HEK293 (cell line): ENCODE results near the gene DDX27.
A peak's percentile ranks its signal among the peaks of the same experiment; 100 is the strongest.

Experiments
- CTCF ChIA-PET: fragments of 350-600 bp; formaldehyde crosslinking; extraction: SDS; loops from one replicate; lab custom pipeline; 2021; ENCODE audit warnings: antibody characterized with exemption; lab: Yijun Ruan, JAX
- POLR2A ChIA-PET: fragments of 300-600 bp; formaldehyde crosslinking; extraction: SDS; loops from one replicate; lab custom pipeline; 2020; ENCODE audit warnings: antibody characterized with exemption, inconsistent platforms; lab: Yijun Ruan, JAX
- H3K27ac ChIP-seq: fragments of 200-500 bp; sonication (Bioruptor generic); 2 replicates; pipeline ENCODE4 v1.5.1; 2014; ENCODE audit warnings: low read depth, low read length, control low read depth, inconsistent platforms; ENCODE audit errors: extremely low read depth
- H3K36me3 ChIP-seq, 2 experiments: fragments of 200-500 bp in 1 of 2; sonication (Bioruptor generic) in 1 of 2; 1 replicate in 1 of 2; 2 replicates in 1 of 2; pipeline ENCODE4 v1.5.1; 2014 to 2017; ENCODE audit warnings: inconsistent platforms in 2 of 2, low read length in 2 of 2; ENCODE audit not compliant: control insufficient read depth in 2 of 2, insufficient read depth in 1 of 2
- H3K4me1 ChIP-seq: fragments of 200-500 bp; sonication (Bioruptor generic); 2 replicates; pipeline ENCODE4 v1.5.1; 2014; ENCODE audit warnings: mild to moderate bottlenecking, low read length, inconsistent platforms; ENCODE audit not compliant: control insufficient read depth, insufficient read depth
- H3K4me3 ChIP-seq: 2 replicates; pipeline ENCODE4 v1.5.1; 2011; ENCODE audit warnings: low read depth, mild to moderate bottlenecking, control low read depth, low read length, moderate library complexity
- H3K9me3 ChIP-seq: fragments of 200-500 bp; sonication (Bioruptor generic); 2 replicates; pipeline ENCODE4 v1.5.1; 2014; ENCODE audit warnings: low read depth, low read length, inconsistent platforms; ENCODE audit not compliant: control insufficient read depth, insufficient read depth
- AEBP2 ChIP-seq: fragments of 450-650 bp; formaldehyde crosslinking; IDR thresholded peaks from 2 replicates; pipeline ENCODE4 v1.5.1; 2016; ENCODE audit warnings: missing biosample characterization, missing genetic modification characterization, borderline replicate concordance
- KLF8 ChIP-seq: fragments of 450-650 bp; formaldehyde crosslinking; IDR thresholded peaks from 2 replicates; pipeline ENCODE4 v1.5.1; 2016; ENCODE audit warnings: missing biosample characterization, missing genetic modification characterization
- PRDM1 ChIP-seq: fragments of 450-650 bp; formaldehyde crosslinking; IDR thresholded peaks from 2 replicates; pipeline ENCODE4; 2016; ENCODE audit warnings: missing biosample characterization, missing genetic modification characterization
- SALL2 ChIP-seq: fragments of 450-650 bp; formaldehyde crosslinking; IDR thresholded peaks from 2 replicates; pipeline ENCODE4 v1.5.0; 2017; ENCODE audit warnings: missing biosample characterization, mild to moderate bottlenecking, missing genetic modification characterization, borderline replicate concordance
- SP7 ChIP-seq: fragments of 450-650 bp; formaldehyde crosslinking; IDR thresholded peaks from 2 replicates; pipeline ENCODE4 v1.5.1; 2016; ENCODE audit warnings: missing biosample characterization, missing genetic modification characterization
- ZBTB26 ChIP-seq: fragments of 450-650 bp; formaldehyde crosslinking; optimal IDR thresholded peaks from 2 replicates; pipeline ENCODE3; 2016; ENCODE audit warnings: missing biosample characterization, mild to moderate bottlenecking, missing genetic modification characterization
- ZEB2 ChIP-seq: fragments of 450-650 bp; formaldehyde crosslinking; IDR thresholded peaks from 2 replicates; pipeline ENCODE4 v1.5.1; 2016; ENCODE audit warnings: missing biosample characterization, missing genetic modification characterization
- ZNF121 ChIP-seq: fragments of 450-650 bp; formaldehyde crosslinking; IDR thresholded peaks from 2 replicates; pipeline ENCODE4 v1.5.1; 2016; ENCODE audit warnings: missing biosample characterization, missing genetic modification characterization
- ZNF133 ChIP-seq: fragments of 450-650 bp; formaldehyde crosslinking; IDR thresholded peaks from 2 replicates; pipeline ENCODE4 v1.5.1; 2016; ENCODE audit warnings: missing biosample characterization, missing genetic modification characterization
- ZNF223 ChIP-seq: fragments of 450-650 bp; formaldehyde crosslinking; IDR thresholded peaks from 2 replicates; pipeline ENCODE4 v1.5.1; 2016; ENCODE audit warnings: missing biosample characterization, missing genetic modification characterization
- ZNF280D ChIP-seq: fragments of 450-650 bp; formaldehyde crosslinking; IDR thresholded peaks from 2 replicates; pipeline ENCODE4 v1.5.1; 2016; ENCODE audit warnings: missing biosample characterization, missing genetic modification characterization
- ZNF335 ChIP-seq: fragments of 450-650 bp; formaldehyde crosslinking; conservative IDR thresholded peaks from 2 replicates; pipeline ENCODE4 v1.5.1; 2016; ENCODE audit warnings: missing biosample characterization, missing genetic modification characterization
- ZNF366 ChIP-seq: fragments of 450-650 bp; formaldehyde crosslinking; conservative IDR thresholded peaks from 2 replicates; pipeline ENCODE4 v1.5.1; 2016; ENCODE audit warnings: missing biosample characterization, missing genetic modification characterization
- ZNF394 ChIP-seq: fragments of 450-650 bp; formaldehyde crosslinking; IDR thresholded peaks from 2 replicates; pipeline ENCODE4 v1.5.1; 2016; ENCODE audit warnings: missing biosample characterization, missing genetic modification characterization, mild to moderate bottlenecking, moderate library complexity, borderline replicate concordance
- ZNF404 ChIP-seq: fragments of 450-650 bp; formaldehyde crosslinking; IDR thresholded peaks from 2 replicates; pipeline ENCODE4 v1.5.1; 2017; ENCODE audit warnings: missing biosample characterization, missing genetic modification characterization
- ZNF488 ChIP-seq: fragments of 450-650 bp; formaldehyde crosslinking; IDR thresholded peaks from 2 replicates; pipeline ENCODE4 v1.5.1; 2016; ENCODE audit warnings: missing biosample characterization, missing genetic modification characterization
- ZNF555 ChIP-seq: fragments of 450-650 bp; formaldehyde crosslinking; conservative IDR thresholded peaks from 2 replicates; pipeline ENCODE4 v1.5.1; 2017; ENCODE audit warnings: missing biosample characterization, mild to moderate bottlenecking, missing genetic modification characterization, inconsistent platforms
- ZNF585B ChIP-seq: fragments of 450-650 bp; formaldehyde crosslinking; IDR thresholded peaks from 2 replicates; pipeline ENCODE4 v1.5.1; 2016; ENCODE audit warnings: missing biosample characterization, missing genetic modification characterization
- ZNF600 ChIP-seq: fragments of 450-650 bp; formaldehyde crosslinking; IDR thresholded peaks from 2 replicates; pipeline ENCODE4 v1.5.1; 2016; ENCODE audit warnings: missing biosample characterization, missing genetic modification characterization
- ZNF624 ChIP-seq: fragments of 450-650 bp; formaldehyde crosslinking; IDR thresholded peaks from 2 replicates; pipeline ENCODE4 v1.5.1; 2017; ENCODE audit warnings: missing biosample characterization, missing genetic modification characterization
- ZNF645 ChIP-seq: fragments of 450-650 bp; formaldehyde crosslinking; IDR thresholded peaks from 2 replicates; pipeline ENCODE4; 2016; ENCODE audit warnings: missing biosample characterization, missing genetic modification characterization
- ZNF777 ChIP-seq: fragments of 450-650 bp; formaldehyde crosslinking; IDR thresholded peaks from 2 replicates; pipeline ENCODE4 v1.5.1; 2017; ENCODE audit warnings: missing biosample characterization, missing genetic modification characterization, borderline replicate concordance
- ZNF837 ChIP-seq: fragments of 450-650 bp; formaldehyde crosslinking; IDR thresholded peaks from 2 replicates; pipeline ENCODE4 v1.5.1; 2016; ENCODE audit warnings: missing biosample characterization, missing genetic modification characterization
- ZSCAN4 ChIP-seq: fragments of 450-650 bp; formaldehyde crosslinking; IDR thresholded peaks from 2 replicates; pipeline ENCODE4 v1.5.1; 2017; ENCODE audit warnings: missing biosample characterization, missing genetic modification characterization
- ZXDB ChIP-seq: fragments of 450-650 bp; formaldehyde crosslinking; IDR thresholded peaks from 2 replicates; pipeline ENCODE4 v1.5.1; 2016; ENCODE audit warnings: missing biosample characterization, missing genetic modification characterization

The DDX27 gene

GRCh38 chr20:49288784-49289696 is 69.8 kb downstream of the DDX27 start:
- CTCF ChIA-PET = interaction anchor here (1.1 kb wide), 1 partner anchor 71 kb away, joined by 3 read pairs; no protein-coding TSS in a partner anchor
- no peak overlapping the region for H3K27ac ChIP-seq
- no peak overlapping the region for H3K4me3 ChIP-seq
- TF ChIP-seq ZNF404 (tag by site-specific recombination) = no peak
- TF ChIP-seq ZNF366 (tag by site-specific recombination) = no peak
- no peak for TF ChIP-seq KLF8 (tag by site-specific recombination)
- TF ChIP-seq ZNF394 (tag by site-specific recombination) = no peak
- TF ChIP-seq ZEB2 = no peak
- TF ChIP-seq PRDM1 (tag by site-specific recombination) = no peak
- no peak for TF ChIP-seq AEBP2 (tag by site-specific recombination)
- TF ChIP-seq ZNF585B (tag by site-specific recombination) = no peak
- no peak for TF ChIP-seq ZBTB26 (tag by site-specific recombination)
- no peak for TF ChIP-seq ZNF837
- TF ChIP-seq ZNF777 = no peak
- no peak for TF ChIP-seq ZNF121 (tag by site-specific recombination)
- no peak for TF ChIP-seq ZNF133 (tag by site-specific recombination)
- TF ChIP-seq ZNF335 (tag by site-specific recombination) = no peak
- no peak for TF ChIP-seq ZNF223 (tag by site-specific recombination)
- peaks cover 30 to 86% of the 10 kb centered on the region in 2 experiments for H3K36me3 ChIP-seq
- H3K9me3 ChIP-seq = no peaks in the 10 kb centered on the region
- no peaks in the 10 kb centered on the region for H3K4me1 ChIP-seq
- POLR2A ChIA-PET = interaction anchor here (0.6 to 0.7 kb wide), 3 partner anchors 112 to 1030 kb away, joined by 3 to 5 read pairs (median 4); no protein-coding TSS in a partner anchor

- peaks cover 18 to 74% of the 10 kb centered on the region in 2 experiments for H3K36me3 ChIP-seq
- no peaks in the 10 kb centered on the region for H3K4me1 ChIP-seq
- no peak overlapping the region for H3K27ac ChIP-seq
- no peaks in the 10 kb centered on the region for H3K9me3 ChIP-seq
- ChIA-PET POLR2A (interaction anchor here (1.3 to 2.7 kb wide), 2 partner anchors 9 to 12 kb away, joined by 3 to 9 read pairs; partner anchors contain the start of gene ZNFX1), CTCF (no interaction called here)
- no peak overlapping the region for H3K4me3 ChIP-seq
- peak; percentile 66; the same call in 1 of the 2 replicates for TF ChIP-seq ZNF600 (tag by site-specific recombination)
- TF ChIP-seq ZSCAN4 = no peak
- no peak for TF ChIP-seq ZNF555 (tag by site-specific recombination)
- no peak for TF ChIP-seq SALL2 (tag by site-specific recombination)
- TF ChIP-seq ZNF488 (tag by site-specific recombination) = no peak
- TF ChIP-seq ZNF645 (tag by site-specific recombination) = no peak
- TF ChIP-seq ZNF624 = no peak
- no peak for TF ChIP-seq SP7 (tag by site-specific recombination)
- no peak for TF ChIP-seq ZXDB (tag by site-specific recombination)
- TF ChIP-seq ZNF280D (tag by site-specific recombination) = no peak
These were observed 71.5 kb downstream of the DDX27 start for GRCh38 chr20:49290608-49291191.
